SK-N-SH treated with all-trans-retinoic acid at 6 μM for 48 hours (cell line): ENCODE results near the gene GUCA2B.

ENCODE experiments used
- ATAC-seq: fragments of 200-7000 bp; cut with Tn5 transposase; 3 replicates; pipeline ENCODE4 v1.9.1; 2020; ENCODE audit warnings: mild to moderate bottlenecking, moderate library complexity
- ARNTL ChIP-seq: fragments of 450-650 bp; formaldehyde crosslinking; IDR thresholded peaks from 2 replicates; pipeline ENCODE4 v1.5.0; 2020; ENCODE audit warnings: low read depth, mild to moderate bottlenecking, moderate library complexity, borderline replicate concordance
- BACH2 ChIP-seq: fragments of 250-450 bp; sonication (Bioruptor Pico); IDR thresholded peaks from 2 replicates; pipeline ENCODE4 v1.9.0; 2021; ENCODE audit warnings: mild to moderate bottlenecking, borderline replicate concordance
- CSDC2 ChIP-seq: fragments of 250-450 bp; sonication (Bioruptor Pico); IDR thresholded peaks from 2 replicates; pipeline ENCODE4 v1.5.0; 2020; ENCODE audit warnings: mild to moderate bottlenecking, moderate library complexity
- GLIS3 ChIP-seq: fragments of 250-450 bp; sonication (Bioruptor Pico); IDR thresholded peaks from 2 replicates; pipeline ENCODE4 v1.5.0; 2020; ENCODE audit warnings: mild to moderate bottlenecking, moderate library complexity
- ISL1 ChIP-seq: fragments of 250-450 bp; sonication (Bioruptor Pico); IDR thresholded peaks from 2 replicates; pipeline ENCODE4 v2.1.2; 2022; ENCODE audit warnings: mild to moderate bottlenecking, moderate library complexity
- OSR1 ChIP-seq: fragments of 250-450 bp; sonication (Bioruptor Pico); IDR thresholded peaks from 2 replicates; pipeline ENCODE4 v1.8.0; 2022; ENCODE audit warnings: moderate library complexity, mild to moderate bottlenecking, inconsistent platforms
- PPARA ChIP-seq: fragments of 250-450 bp; sonication (Bioruptor Pico); IDR thresholded peaks from 2 replicates; pipeline ENCODE4 v1.5.0; 2020; ENCODE audit warnings: mild to moderate bottlenecking, borderline replicate concordance
- RARB ChIP-seq: fragments of 250-450 bp; sonication (Bioruptor Pico); IDR thresholded peaks from 2 replicates; pipeline ENCODE4 v1.8.0; 2021; ENCODE audit warnings: mild to moderate bottlenecking, moderate library complexity
- SNAI2 ChIP-seq: fragments of 250-450 bp; sonication (Bioruptor Pico); IDR thresholded peaks from 2 replicates; pipeline ENCODE4 v1.5.0; 2020; ENCODE audit warnings: mild to moderate bottlenecking, moderate library complexity
- TCF4 ChIP-seq: fragments of 250-450 bp; sonication (Bioruptor Pico); IDR thresholded peaks from 2 replicates; pipeline ENCODE4 v1.8.0; 2021; ENCODE audit warnings: mild to moderate bottlenecking, moderate library complexity, borderline replicate concordance
- TOX ChIP-seq: fragments of 250-450 bp; sonication (Bioruptor Pico); IDR thresholded peaks from 2 replicates; pipeline ENCODE4 v1.8.0; 2021; ENCODE audit warnings: mild to moderate bottlenecking, moderate library complexity, borderline replicate concordance
- ZC3H10 ChIP-seq: fragments of 250-450 bp; sonication (Bioruptor Pico); IDR thresholded peaks from 2 replicates; pipeline ENCODE4 v1.5.1; 2021; ENCODE audit warnings: mild to moderate bottlenecking, moderate library complexity
- ZFP30 ChIP-seq: fragments of 450-650 bp; formaldehyde crosslinking; IDR thresholded peaks from 2 replicates; pipeline ENCODE4 v1.5.0; 2022; ENCODE audit warnings: mild to moderate bottlenecking, moderate library complexity
- ZNF565 ChIP-seq: fragments of 450-650 bp; formaldehyde crosslinking; conservative IDR thresholded peaks from 2 replicates; pipeline ENCODE4 v1.5.0; 2020; ENCODE audit warnings: low read depth, mild to moderate bottlenecking, moderate library complexity
- TF ChIP-seq, protein P1 (sequence below): fragments of 250-450 bp; sonication (Bioruptor Pico); IDR thresholded peaks from 2 replicates; pipeline ENCODE4 v1.5.1; 2020; ENCODE audit warnings: low read depth, mild to moderate bottlenecking, moderate library complexity
- TF ChIP-seq, protein P2 (sequence below): fragments of 250-450 bp; sonication (Bioruptor Pico); IDR thresholded peaks from 2 replicates; pipeline ENCODE4 v1.8.0; 2020; ENCODE audit warnings: mild to moderate bottlenecking, moderate library complexity, borderline replicate concordance
- TF ChIP-seq, protein P3 (sequence below): fragments of 250-450 bp; sonication (Bioruptor Pico); IDR thresholded peaks from 2 replicates; pipeline ENCODE4 v1.5.0; 2020; ENCODE audit warnings: mild to moderate bottlenecking, moderate library complexity
- TF ChIP-seq, protein P4 (sequence below): fragments of 250-450 bp; sonication (Bioruptor Pico); IDR thresholded peaks from 2 replicates; pipeline ENCODE4 v1.8.0; 2021; ENCODE audit warnings: low read depth, mild to moderate bottlenecking, moderate library complexity, borderline replicate concordance
- TF ChIP-seq, protein P5 (sequence below): fragments of 250-450 bp; sonication (Bioruptor Pico); IDR thresholded peaks from 2 replicates; pipeline ENCODE4 v1.5.1; 2021; ENCODE audit warnings: mild to moderate bottlenecking, moderate library complexity

Gene GUCA2B

DNA sequence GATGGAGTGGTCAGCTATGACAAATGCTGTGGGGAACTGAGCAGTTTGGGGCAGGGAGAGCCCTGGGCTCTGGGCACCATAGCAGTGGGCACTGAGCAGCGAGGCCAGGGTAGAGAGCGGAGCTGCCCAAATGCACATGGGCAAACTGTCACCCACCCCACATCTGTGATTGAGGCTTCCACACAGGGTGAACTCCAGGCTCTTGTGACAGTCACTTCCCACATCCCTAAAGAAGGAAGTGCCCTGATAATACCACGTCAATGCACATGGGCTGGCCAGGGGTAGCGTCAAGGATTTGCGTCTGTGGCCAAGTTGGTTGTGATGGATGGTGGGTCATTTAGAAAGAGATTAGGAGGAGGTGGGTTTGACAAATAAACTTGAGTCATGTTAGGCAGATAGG, 2.6 kb upstream of the GUCA2B start:
- ATAC-seq = no peak
- TF ChIP-seq PPARA (CRISPR knock-in tag) = no peak
- TF ChIP-seq TCF4 (CRISPR knock-in tag) = no peak
- TF ChIP-seq, protein P1, sequence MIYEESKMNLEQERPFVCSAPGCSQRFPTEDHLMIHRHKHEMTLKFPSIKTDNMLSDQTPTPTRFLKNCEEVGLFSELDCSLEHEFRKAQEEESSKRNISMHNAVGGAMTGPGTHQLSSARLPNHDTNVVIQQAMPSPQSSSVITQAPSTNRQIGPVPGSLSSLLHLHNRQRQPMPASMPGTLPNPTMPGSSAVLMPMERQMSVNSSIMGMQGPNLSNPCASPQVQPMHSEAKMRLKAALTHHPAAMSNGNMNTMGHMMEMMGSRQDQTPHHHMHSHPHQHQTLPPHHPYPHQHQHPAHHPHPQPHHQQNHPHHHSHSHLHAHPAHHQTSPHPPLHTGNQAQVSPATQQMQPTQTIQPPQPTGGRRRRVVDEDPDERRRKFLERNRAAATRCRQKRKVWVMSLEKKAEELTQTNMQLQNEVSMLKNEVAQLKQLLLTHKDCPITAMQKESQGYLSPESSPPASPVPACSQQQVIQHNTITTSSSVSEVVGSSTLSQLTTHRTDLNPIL (CRISPR knock-in tag) = no peak
- TF ChIP-seq SNAI2 (CRISPR knock-in tag) = no peak
- no peak for TF ChIP-seq TOX
- TF ChIP-seq, protein P2, sequence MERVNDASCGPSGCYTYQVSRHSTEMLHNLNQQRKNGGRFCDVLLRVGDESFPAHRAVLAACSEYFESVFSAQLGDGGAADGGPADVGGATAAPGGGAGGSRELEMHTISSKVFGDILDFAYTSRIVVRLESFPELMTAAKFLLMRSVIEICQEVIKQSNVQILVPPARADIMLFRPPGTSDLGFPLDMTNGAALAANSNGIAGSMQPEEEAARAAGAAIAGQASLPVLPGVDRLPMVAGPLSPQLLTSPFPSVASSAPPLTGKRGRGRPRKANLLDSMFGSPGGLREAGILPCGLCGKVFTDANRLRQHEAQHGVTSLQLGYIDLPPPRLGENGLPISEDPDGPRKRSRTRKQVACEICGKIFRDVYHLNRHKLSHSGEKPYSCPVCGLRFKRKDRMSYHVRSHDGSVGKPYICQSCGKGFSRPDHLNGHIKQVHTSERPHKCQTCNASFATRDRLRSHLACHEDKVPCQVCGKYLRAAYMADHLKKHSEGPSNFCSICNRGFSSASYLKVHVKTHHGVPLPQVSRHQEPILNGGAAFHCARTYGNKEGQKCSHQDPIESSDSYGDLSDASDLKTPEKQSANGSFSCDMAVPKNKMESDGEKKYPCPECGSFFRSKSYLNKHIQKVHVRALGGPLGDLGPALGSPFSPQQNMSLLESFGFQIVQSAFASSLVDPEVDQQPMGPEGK (CRISPR knock-in tag) = no peak
- TF ChIP-seq, protein P3, sequence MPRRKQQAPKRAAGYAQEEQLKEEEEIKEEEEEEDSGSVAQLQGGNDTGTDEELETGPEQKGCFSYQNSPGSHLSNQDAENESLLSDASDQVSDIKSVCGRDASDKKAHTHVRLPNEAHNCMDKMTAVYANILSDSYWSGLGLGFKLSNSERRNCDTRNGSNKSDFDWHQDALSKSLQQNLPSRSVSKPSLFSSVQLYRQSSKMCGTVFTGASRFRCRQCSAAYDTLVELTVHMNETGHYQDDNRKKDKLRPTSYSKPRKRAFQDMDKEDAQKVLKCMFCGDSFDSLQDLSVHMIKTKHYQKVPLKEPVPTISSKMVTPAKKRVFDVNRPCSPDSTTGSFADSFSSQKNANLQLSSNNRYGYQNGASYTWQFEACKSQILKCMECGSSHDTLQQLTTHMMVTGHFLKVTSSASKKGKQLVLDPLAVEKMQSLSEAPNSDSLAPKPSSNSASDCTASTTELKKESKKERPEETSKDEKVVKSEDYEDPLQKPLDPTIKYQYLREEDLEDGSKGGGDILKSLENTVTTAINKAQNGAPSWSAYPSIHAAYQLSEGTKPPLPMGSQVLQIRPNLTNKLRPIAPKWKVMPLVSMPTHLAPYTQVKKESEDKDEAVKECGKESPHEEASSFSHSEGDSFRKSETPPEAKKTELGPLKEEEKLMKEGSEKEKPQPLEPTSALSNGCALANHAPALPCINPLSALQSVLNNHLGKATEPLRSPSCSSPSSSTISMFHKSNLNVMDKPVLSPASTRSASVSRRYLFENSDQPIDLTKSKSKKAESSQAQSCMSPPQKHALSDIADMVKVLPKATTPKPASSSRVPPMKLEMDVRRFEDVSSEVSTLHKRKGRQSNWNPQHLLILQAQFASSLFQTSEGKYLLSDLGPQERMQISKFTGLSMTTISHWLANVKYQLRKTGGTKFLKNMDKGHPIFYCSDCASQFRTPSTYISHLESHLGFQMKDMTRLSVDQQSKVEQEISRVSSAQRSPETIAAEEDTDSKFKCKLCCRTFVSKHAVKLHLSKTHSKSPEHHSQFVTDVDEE (CRISPR knock-in tag) = no peak
- TF ChIP-seq CSDC2 = no peak
- TF ChIP-seq ARNTL (CRISPR knock-in tag) = no peak
- TF ChIP-seq, protein P4, sequence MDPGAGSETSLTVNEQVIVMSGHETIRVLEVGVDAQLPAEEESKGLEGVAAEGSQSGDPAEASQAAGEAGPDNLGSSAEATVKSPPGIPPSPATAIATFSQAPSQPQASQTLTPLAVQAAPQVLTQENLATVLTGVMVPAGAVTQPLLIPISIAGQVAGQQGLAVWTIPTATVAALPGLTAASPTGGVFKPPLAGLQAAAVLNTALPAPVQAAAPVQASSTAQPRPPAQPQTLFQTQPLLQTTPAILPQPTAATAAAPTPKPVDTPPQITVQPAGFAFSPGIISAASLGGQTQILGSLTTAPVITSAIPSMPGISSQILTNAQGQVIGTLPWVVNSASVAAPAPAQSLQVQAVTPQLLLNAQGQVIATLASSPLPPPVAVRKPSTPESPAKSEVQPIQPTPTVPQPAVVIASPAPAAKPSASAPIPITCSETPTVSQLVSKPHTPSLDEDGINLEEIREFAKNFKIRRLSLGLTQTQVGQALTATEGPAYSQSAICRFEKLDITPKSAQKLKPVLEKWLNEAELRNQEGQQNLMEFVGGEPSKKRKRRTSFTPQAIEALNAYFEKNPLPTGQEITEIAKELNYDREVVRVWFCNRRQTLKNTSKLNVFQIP (CRISPR knock-in tag) = no peak
- no peak for TF ChIP-seq ISL1 (CRISPR knock-in tag)
- TF ChIP-seq ZFP30 (CRISPR knock-in tag) = no peak
- TF ChIP-seq OSR1 = no peak
- TF ChIP-seq, protein P5, sequence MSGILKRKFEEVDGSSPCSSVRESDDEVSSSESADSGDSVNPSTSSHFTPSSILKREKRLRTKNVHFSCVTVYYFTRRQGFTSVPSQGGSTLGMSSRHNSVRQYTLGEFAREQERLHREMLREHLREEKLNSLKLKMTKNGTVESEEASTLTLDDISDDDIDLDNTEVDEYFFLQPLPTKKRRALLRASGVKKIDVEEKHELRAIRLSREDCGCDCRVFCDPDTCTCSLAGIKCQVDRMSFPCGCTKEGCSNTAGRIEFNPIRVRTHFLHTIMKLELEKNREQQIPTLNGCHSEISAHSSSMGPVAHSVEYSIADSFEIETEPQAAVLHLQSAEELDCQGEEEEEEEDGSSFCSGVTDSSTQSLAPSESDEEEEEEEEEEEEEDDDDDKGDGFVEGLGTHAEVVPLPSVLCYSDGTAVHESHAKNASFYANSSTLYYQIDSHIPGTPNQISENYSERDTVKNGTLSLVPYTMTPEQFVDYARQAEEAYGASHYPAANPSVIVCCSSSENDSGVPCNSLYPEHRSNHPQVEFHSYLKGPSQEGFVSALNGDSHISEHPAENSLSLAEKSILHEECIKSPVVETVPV (CRISPR knock-in tag) = no peak

DNA sequence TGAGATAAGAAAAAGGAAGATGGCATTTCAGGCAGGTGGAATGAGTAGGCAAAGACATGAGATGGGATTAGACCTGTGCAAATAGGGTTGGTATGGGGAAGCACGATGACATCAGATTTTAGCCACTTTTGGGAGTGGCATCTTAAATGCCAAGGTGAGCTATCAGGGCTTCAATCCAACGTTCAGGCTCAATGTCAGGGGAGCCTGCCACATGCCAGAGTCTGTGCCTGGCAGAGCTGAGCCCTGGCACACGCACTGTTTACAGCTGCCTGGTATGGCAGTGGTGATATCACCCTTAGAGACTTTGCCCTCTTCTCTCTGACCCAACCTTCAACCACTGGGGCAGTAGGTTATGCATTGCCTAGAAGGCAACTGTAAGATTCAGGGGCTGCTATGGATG, 1.1 kb upstream of the GUCA2B start:
- ATAC-seq = no peak
- no peak for TF ChIP-seq OSR1
- TF ChIP-seq, protein P2 (CRISPR knock-in tag) = no peak
- no peak for TF ChIP-seq ZNF565
- no peak for TF ChIP-seq ZC3H10 (CRISPR knock-in tag)
- TF ChIP-seq CSDC2 = no peak
- no peak for TF ChIP-seq BACH2 (CRISPR knock-in tag)
- no peak for TF ChIP-seq SNAI2 (CRISPR knock-in tag)
- no peak for TF ChIP-seq ZFP30 (CRISPR knock-in tag)
- TF ChIP-seq, protein P1 (CRISPR knock-in tag) = no peak
- no peak for TF ChIP-seq RARB (CRISPR knock-in tag)
- no peak for TF ChIP-seq ISL1 (CRISPR knock-in tag)
- no peak for TF ChIP-seq GLIS3 (CRISPR knock-in tag)
- no peak for TF ChIP-seq ARNTL (CRISPR knock-in tag)
- TF ChIP-seq, protein P5 (CRISPR knock-in tag) = no peak
